HCT116 (cell line): ENCODE measurements around the gene MCAT.

Experiments
- CEBPB ChIP-seq: IDR thresholded peaks from 2 replicates; pipeline ENCODE4 v1.6.1; 2012; ENCODE audit warnings: low read depth
- CTCF ChIP-seq, 3 experiments: fragments of 200-600 bp in 1 of 3; sonication (generic) in 1 of 3; IDR thresholded peaks in 2 of 3; conservative IDR thresholded peaks in 1 of 3; 2 replicates each; pipeline ENCODE4 v1.5.1; 2012 to 2017; ENCODE audit warnings: low read depth in 2 of 3, low read length in 2 of 3, antibody characterized with exemption in 1 of 3, borderline replicate concordance in 1 of 3, control low read depth in 1 of 3, mild to moderate bottlenecking in 1 of 3, mixed read lengths in 1 of 3, mixed run types in 1 of 3, moderate library complexity in 1 of 3; ENCODE audit not compliant: insufficient read depth in 1 of 3
- EGR1 ChIP-seq: IDR thresholded peaks from 2 replicates; pipeline ENCODE4 v1.6.1; 2012; ENCODE audit warnings: low read depth
- EZH2 ChIP-seq: fragments of 200-600 bp; sonication (generic); IDR thresholded peaks from 2 replicates; pipeline ENCODE4 v1.6.1; 2017; ENCODE audit warnings: antibody characterized with exemption, mixed run types
- FOSL1 ChIP-seq: IDR thresholded peaks from 2 replicates; pipeline ENCODE4 v1.6.1; 2012; ENCODE audit warnings: low read depth
- JUND ChIP-seq: IDR thresholded peaks from 2 replicates; pipeline ENCODE4 v1.6.1; 2012
- MAX ChIP-seq: IDR thresholded peaks from 2 replicates; pipeline ENCODE4 v1.6.1; 2012
- POLR2A ChIP-seq: IDR thresholded peaks from 2 replicates; pipeline ENCODE4 v1.7.0; 2011; ENCODE audit warnings: borderline replicate concordance; ENCODE audit not compliant: insufficient read depth, insufficient read length; ENCODE audit errors: extremely low read depth
- POLR2AphosphoS5 ChIP-seq: IDR thresholded peaks from 2 replicates; pipeline ENCODE4 v1.6.1; 2011; ENCODE audit warnings: mild to moderate bottlenecking, low read depth, low read length, moderate library complexity
- REST ChIP-seq: IDR thresholded peaks from 2 replicates; pipeline ENCODE4 v1.6.1; 2012; ENCODE audit warnings: low read depth
- SIN3A ChIP-seq: IDR thresholded peaks from 2 replicates; pipeline ENCODE4 v1.6.1; 2012; ENCODE audit warnings: low read depth
- TCF7L2 ChIP-seq: IDR thresholded peaks from 2 replicates; pipeline ENCODE4 v1.7.0; 2011; ENCODE audit warnings: borderline replicate concordance, inconsistent platforms; ENCODE audit not compliant: insufficient read depth, insufficient read length; ENCODE audit errors: extremely low read depth
- YY1 ChIP-seq: IDR thresholded peaks from 2 replicates; pipeline ENCODE4 v1.6.1; 2011; ENCODE audit warnings: low read length, low read depth, moderate library complexity, mild to moderate bottlenecking; ENCODE audit not compliant: insufficient replicate concordance; ENCODE audit errors: extremely low read depth
- TF ChIP-seq, protein P1 (sequence below): IDR thresholded peaks from 2 replicates; pipeline ENCODE4 v1.6.1; 2012

DNA sequence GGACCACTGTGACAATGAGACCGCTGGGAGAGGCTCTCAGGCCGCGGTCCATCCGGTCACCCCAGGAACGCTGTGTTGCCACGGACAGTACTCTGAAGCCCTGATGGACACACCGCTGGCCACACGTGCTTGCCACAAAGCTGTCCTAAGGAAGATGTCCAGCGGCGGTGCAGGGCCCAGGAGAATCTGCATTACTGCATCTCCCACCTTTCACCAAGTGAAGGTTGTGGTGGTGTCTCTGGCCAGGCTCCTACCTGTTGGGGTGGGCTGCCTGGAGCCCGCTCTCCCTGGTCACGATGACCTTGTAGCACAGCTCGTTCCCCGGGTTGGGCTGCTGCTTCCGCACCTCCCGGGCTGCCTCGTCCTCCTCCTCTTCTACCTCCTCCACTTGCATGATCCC lies 39.5 kb upstream of the MCAT start:
- TF ChIP-seq CTCF (IDR thresholded peaks at IDR 0.05 in 2 of 3, conservative IDR thresholded peaks at IDR 0.05 in 1 of 3; ENCODE audit: borderline replicate concordance in 1 of 3, insufficient read depth in 1 of 3, low read depth in 2 of 3, low read length in 2 of 3) (no peak), FOSL1 (no peak), MAX (no peak), YY1 (no peak), POLR2A (no peak), EZH2 (no peak), POLR2AphosphoS5 (no peak), JUND (no peak), TCF7L2 (no peak), CEBPB (no peak), REST (no peak), EGR1 (no peak), SIN3A (no peak)
- TF ChIP-seq, protein P1, sequence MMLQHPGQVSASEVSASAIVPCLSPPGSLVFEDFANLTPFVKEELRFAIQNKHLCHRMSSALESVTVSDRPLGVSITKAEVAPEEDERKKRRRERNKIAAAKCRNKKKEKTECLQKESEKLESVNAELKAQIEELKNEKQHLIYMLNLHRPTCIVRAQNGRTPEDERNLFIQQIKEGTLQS: no peak
